Peyer's patch (tissue), 4 donors: ENCODE data around the gene PHYHIPL. TPM values are rescaled to one million over a fixed set of nuclear protein-coding genes. Genes with fewer than 3 reads are reported as not detected.
"Not testable (repeated sequence)": the region's sequence is repeated elsewhere in the genome, so short reads cannot be mapped to it uniquely, and the experiment has no call there.

Experiments
- DNase-seq, 3 donors: peaks; one replicate each; pipeline ENCODE4 v3.0.0-alpha.2; 2017 to 2019
- H3K27ac ChIP-seq, 4 donors: fragments of 200-600 bp; sonication (generic); one replicate each; pipeline ENCODE4 v1.5.1; 2016 to 2019
- H3K27me3 ChIP-seq, 2 donors: fragments of 200-600 bp; sonication (generic); one replicate each; pipeline ENCODE4 v1.5.1; 2019
- H3K36me3 ChIP-seq, 3 donors: fragments of 200-600 bp; sonication (generic); one replicate each; pipeline ENCODE4 v1.5.1; 2016 to 2019
- H3K4me1 ChIP-seq, 4 donors: fragments of 200-600 bp; sonication (generic); one replicate each; pipeline ENCODE4 v1.5.1; 2016 to 2019
- H3K4me3 ChIP-seq, 4 donors: fragments of 200-600 bp; sonication (generic); 1 replicate in 3 of 4; 2 replicates in 1 of 4; pipeline ENCODE4 v1.5.1; 2016 to 2019; ENCODE audit warnings: mild to moderate bottlenecking in 1 of 4
- H3K9me3 ChIP-seq, 4 donors: fragments of 200-600 bp; sonication (generic); one replicate each; pipeline ENCODE4 v1.5.1; 2016 to 2019; ENCODE audit warnings: mild to moderate bottlenecking in 1 of 4
- CTCF ChIP-seq, 6 experiments: fragments of 450-650 bp in 4 of 6; fragments of 200-600 bp in 2 of 6; sonication (generic) in 1 of 6; IDR thresholded peaks; one replicate each; pipeline ENCODE4 v1.5.1; 2017 to 2019; ENCODE audit warnings: antibody characterized with exemption in 6 of 6, mild to moderate bottlenecking in 3 of 6, moderate library complexity in 1 of 6
- POLR2A ChIP-seq, 2 donors: fragments of 450-650 bp; IDR thresholded peaks; one replicate each; pipeline ENCODE4 v1.5.1; 2017; ENCODE audit warnings: antibody characterized with exemption in 2 of 2, mild to moderate bottlenecking in 2 of 2, moderate library complexity in 2 of 2
- total RNA-seq, 4 donors: library from RNA; depleted of rRNA; stranded (reverse); fragments of >200 nt; gene quantifications; one replicate each; pipeline ENCODE4 v1.1.0, GENCODE V29; 2016

Gene PHYHIPL
- total RNA-seq, 4 donors from 2014 or later = 2.5 to 12.3 (median 10.8) TPM

- H3K27me3 ChIP-seq = no peaks in the 10 kb centered on the region
- no peak overlapping the region for H3K4me3 ChIP-seq
- no peaks in the 10 kb centered on the region for H3K36me3 ChIP-seq
- no peaks in the 10 kb centered on the region for H3K9me3 ChIP-seq
- DNase-seq = no peak
- no peaks in the 10 kb centered on the region for H3K4me1 ChIP-seq
- H3K27ac ChIP-seq = no peak overlapping the region
- TF ChIP-seq CTCF (IDR thresholded peaks at IDR 0.05) (no peak), POLR2A (IDR thresholded peaks at IDR 0.05) (no peak)
These were observed 39.9 kb downstream of the PHYHIPL start for GRCh38 chr10:59216178-59216869.

- Histone ChIP-seq H3K27me3 (no peaks in the 10 kb centered on the region), H3K4me1 (no peaks in the 10 kb centered on the region), H3K9me3 (no peaks in the 10 kb centered on the region), H3K36me3 (no peaks in the 10 kb centered on the region), H3K4me3 (no peak overlapping the region), H3K27ac (no peak overlapping the region)
- TF ChIP-seq POLR2A (IDR thresholded peaks at IDR 0.05) = no peak
- no peak for DNase-seq
These were observed 46.3 kb downstream of the PHYHIPL start for GRCh38 chr10:59222788-59223187.

GRCh38 chr10:59223597-59223996, 47.2 kb downstream of the PHYHIPL start:
- not testable (repeated sequence) for H3K9me3 ChIP-seq, H3K4me3 ChIP-seq, H3K36me3 ChIP-seq, DNase-seq, H3K4me1 ChIP-seq, H3K27me3 ChIP-seq, H3K27ac ChIP-seq

GRCh38 chr10:59225211-59225610, 48.8 kb downstream of the PHYHIPL start:
- Histone ChIP-seq H3K4me1 (no peaks in the 10 kb centered on the region), H3K27ac (no peak overlapping the region), H3K27me3 (no peaks in the 10 kb centered on the region), H3K9me3 (no peaks in the 10 kb centered on the region), H3K36me3 (no peaks in the 10 kb centered on the region), H3K4me3 (no peak overlapping the region)
- DNase-seq = no peak
- TF ChIP-seq POLR2A (IDR thresholded peaks at IDR 0.05) (no peak), CTCF (IDR thresholded peaks at IDR 0.05) (no peak)

GRCh38 chr10:59227136-59227673, 50.8 kb downstream of the PHYHIPL start:
- Histone ChIP-seq H3K36me3 (no peaks in the 10 kb centered on the region), H3K4me1 (no peaks in the 10 kb centered on the region), H3K9me3 (no peaks in the 10 kb centered on the region), H3K27me3 (no peaks in the 10 kb centered on the region), H3K27ac (no peak overlapping the region), H3K4me3 (no peak overlapping the region)
- no peak for DNase-seq
- TF ChIP-seq CTCF (IDR thresholded peaks at IDR 0.05) (no peak), POLR2A (IDR thresholded peaks at IDR 0.05) (no peak)

GRCh38 chr10:59229441-59229840, 53.0 kb downstream of the PHYHIPL start:
- no peaks in the 10 kb centered on the region for H3K9me3 ChIP-seq
- H3K27ac ChIP-seq = no peak overlapping the region
- no peak overlapping the region for H3K4me3 ChIP-seq
- no peak for DNase-seq
- H3K36me3 ChIP-seq = no peaks in the 10 kb centered on the region
- TF ChIP-seq CTCF (IDR thresholded peaks at IDR 0.05) (no peak), POLR2A (IDR thresholded peaks at IDR 0.05) (no peak)
- H3K27me3 ChIP-seq = no peaks in the 10 kb centered on the region
- no peaks in the 10 kb centered on the region for H3K4me1 ChIP-seq
